GM13977 (cell line): Measurements from ENCODE around the gene REPS2.

Experiments
- DNase-seq: peaks from one replicate; pipeline ENCODE4 v3.0.0; 2012; ENCODE audit warnings: low spot score
- CTCF ChIP-seq: IDR thresholded peaks from 2 replicates; pipeline ENCODE4 v1.5.1; 2012; ENCODE audit warnings: mild to moderate bottlenecking, control low read depth; ENCODE audit not compliant: insufficient read depth; ENCODE audit errors: extremely low read depth, missing control alignments
- in situ Hi-C: fragments of 300-500 bp; cut with MboI; formaldehyde crosslinking; loops from one replicate; pipeline ENCODE4 v1.12.0; 2022; ENCODE audit warnings: low sequenced_read_pairs, low pct_unique_long_range_greater_than_20kb, mixed read lengths, inconsistent platforms; ENCODE audit not compliant: unreplicated experiment

Gene REPS2

GRCh38 chrX:17020356-17020755, 73.9 kb downstream of the REPS2 start:
- DNase-seq, result no peak
- TF ChIP-seq CTCF, result no peak
- in situ Hi-C loops, result no loop called here

GRCh38 chrX:17020851-17021821, 74.7 kb downstream of the REPS2 start:
- in situ Hi-C loops, result no loop called here
- no peak for DNase-seq
- no peak for TF ChIP-seq CTCF

GRCh38 chrX:17021851-17022604, 75.6 kb downstream of the REPS2 start:
- in situ Hi-C loops, result no loop called here
- DNase-seq, result no peak
- no peak for TF ChIP-seq CTCF

- in situ Hi-C loops, result no loop called here
- TF ChIP-seq CTCF, result no peak
- no peak for DNase-seq
Observed at GRCh38 chrX:17023661-17024060, 77.2 kb downstream of the REPS2 start.

GRCh38 chrX:17024886-17025285, 78.4 kb downstream of the REPS2 start:
- TF ChIP-seq CTCF, result no peak
- DNase-seq, result no peak
- in situ Hi-C loops, result no loop called here

GRCh38 chrX:17025621-17026302, 79.3 kb downstream of the REPS2 start:
- in situ Hi-C loops, result no loop called here
- no peak for TF ChIP-seq CTCF
- DNase-seq, result no peak
